HepG2 (cell line): ENCODE results near the gene TMOD3. TPM values are rescaled to one million over a fixed set of nuclear protein-coding genes. Genes with fewer than 3 reads are reported as not detected.

Source experiments
- CCAR2 ChIP-seq: fragments of 200-400 bp; formaldehyde crosslinking; optimal IDR thresholded peaks from 2 replicates; pipeline ENCODE3; 2018; ENCODE audit warnings: low read depth, mild to moderate bottlenecking, low read length, moderate library complexity
- CENPT ChIP-seq: sonication (generic); formaldehyde crosslinking; IDR thresholded peaks from 2 replicates; pipeline ENCODE4 v1.8.0; 2022; ENCODE audit warnings: low read depth, mild to moderate bottlenecking, moderate library complexity, missing genetic modification reagents
- CHCHD3 ChIP-seq: sonication (generic); formaldehyde crosslinking; IDR thresholded peaks from 2 replicates; pipeline ENCODE4 v1.8.0; 2022; ENCODE audit warnings: mild to moderate bottlenecking, missing genetic modification reagents, moderate library complexity
- ETV5 ChIP-seq: IDR thresholded peaks from 2 replicates; pipeline ENCODE4 v1.6.1; 2018; ENCODE audit warnings: missing biosample characterization, missing genetic modification reagents, inconsistent platforms, borderline replicate concordance
- SNRNP70 ChIP-seq: fragments of 200-400 bp; formaldehyde crosslinking; IDR thresholded peaks from 2 replicates; pipeline ENCODE4 v1.6.1; 2017; ENCODE audit warnings: mild to moderate bottlenecking, low read depth, low read length, moderate library complexity
- SRSF4 ChIP-seq: fragments of 200-400 bp; formaldehyde crosslinking; IDR thresholded peaks from one replicate; pipeline ENCODE4 v1.6.1; 2018; ENCODE audit warnings: mild to moderate bottlenecking, low read depth, low read length, moderate library complexity; ENCODE audit not compliant: poor library complexity, severe bottlenecking
- TP53 ChIP-seq: sonication (generic); formaldehyde crosslinking; conservative IDR thresholded peaks from 2 replicates; pipeline ENCODE4 v1.4.0; 2020; ENCODE audit warnings: missing genetic modification reagents
- ZNF143 ChIP-seq: sonication (generic); formaldehyde crosslinking; IDR thresholded peaks from 2 replicates; pipeline ENCODE4 v1.4.0; 2020; ENCODE audit warnings: missing genetic modification reagents
- ZNF761 ChIP-seq: sonication (generic); formaldehyde crosslinking; conservative IDR thresholded peaks from 2 replicates; pipeline ENCODE4 v1.4.0; 2020; ENCODE audit warnings: mild to moderate bottlenecking, missing genetic modification reagents
- ZSCAN29 ChIP-seq: sonication (generic); formaldehyde crosslinking; conservative IDR thresholded peaks from 2 replicates; pipeline ENCODE4 v1.4.0; 2020; ENCODE audit warnings: mild to moderate bottlenecking, missing genetic modification reagents
- polyA plus RNA-seq, 8 experiments: library from polyadenylated mRNA; depleted of rRNA in 3 of 8; stranded (reverse) in 7 of 8; unstranded in 1 of 8; fragments of >200 nt; fragmentation: Illumina TruSeq in 4 of 8; extraction: Trizol in 4 of 8; gene quantifications; 2 replicates each; pipeline versions ENCODE4 v1.2.1 to v1.2.3, GENCODE V29; 2011 to 2016; ENCODE audit warnings: low read depth in 4 of 8, missing spikeins in 1 of 8, mixed read lengths in 1 of 8; ENCODE audit not compliant: insufficient read depth in 1 of 8
- total RNA-seq, 5 experiments: library from RNA; depleted of rRNA; stranded (reverse); fragments of >200 nt; fragmentation: Illumina TruSeq; extraction: Trizol; gene quantifications; 2 replicates each; pipeline ENCODE4 v1.2.3, GENCODE V29; 2016; ENCODE audit warnings: low read depth in 1 of 5
- TF ChIP-seq, protein P1 (sequence below): sonication (generic); formaldehyde crosslinking; IDR thresholded peaks from 2 replicates; pipeline ENCODE4 v1.5.1; 2020; ENCODE audit warnings: mild to moderate bottlenecking, missing genetic modification reagents
- TF ChIP-seq, protein P2 (sequence below): sonication (generic); formaldehyde crosslinking; IDR thresholded peaks from 2 replicates; pipeline ENCODE4 v1.5.1; 2020; ENCODE audit warnings: mild to moderate bottlenecking, missing genetic modification reagents, borderline replicate concordance
- TF ChIP-seq, protein P3 (sequence below): sonication (generic); formaldehyde crosslinking; IDR thresholded peaks from 2 replicates; pipeline ENCODE4 v1.4.0; 2020; ENCODE audit warnings: low read depth, mild to moderate bottlenecking, missing genetic modification reagents
- TF ChIP-seq, protein P4 (sequence below): sonication (generic); formaldehyde crosslinking; IDR thresholded peaks from 2 replicates; pipeline ENCODE4 v1.8.0; 2022; ENCODE audit warnings: missing genetic modification reagents, mild to moderate bottlenecking, moderate library complexity, borderline replicate concordance
- TF ChIP-seq, protein P5 (sequence below): sonication (generic); formaldehyde crosslinking; IDR thresholded peaks from 2 replicates; pipeline ENCODE4 v1.4.0; 2020; ENCODE audit warnings: missing genetic modification reagents

Gene TMOD3
- total and polyA plus RNA-seq, 2 of the 13 experiments (the other 11 are each of a cell fraction or from before 2014, with no cell fraction given), result 5.1 to 23.2 TPM

DNA sequence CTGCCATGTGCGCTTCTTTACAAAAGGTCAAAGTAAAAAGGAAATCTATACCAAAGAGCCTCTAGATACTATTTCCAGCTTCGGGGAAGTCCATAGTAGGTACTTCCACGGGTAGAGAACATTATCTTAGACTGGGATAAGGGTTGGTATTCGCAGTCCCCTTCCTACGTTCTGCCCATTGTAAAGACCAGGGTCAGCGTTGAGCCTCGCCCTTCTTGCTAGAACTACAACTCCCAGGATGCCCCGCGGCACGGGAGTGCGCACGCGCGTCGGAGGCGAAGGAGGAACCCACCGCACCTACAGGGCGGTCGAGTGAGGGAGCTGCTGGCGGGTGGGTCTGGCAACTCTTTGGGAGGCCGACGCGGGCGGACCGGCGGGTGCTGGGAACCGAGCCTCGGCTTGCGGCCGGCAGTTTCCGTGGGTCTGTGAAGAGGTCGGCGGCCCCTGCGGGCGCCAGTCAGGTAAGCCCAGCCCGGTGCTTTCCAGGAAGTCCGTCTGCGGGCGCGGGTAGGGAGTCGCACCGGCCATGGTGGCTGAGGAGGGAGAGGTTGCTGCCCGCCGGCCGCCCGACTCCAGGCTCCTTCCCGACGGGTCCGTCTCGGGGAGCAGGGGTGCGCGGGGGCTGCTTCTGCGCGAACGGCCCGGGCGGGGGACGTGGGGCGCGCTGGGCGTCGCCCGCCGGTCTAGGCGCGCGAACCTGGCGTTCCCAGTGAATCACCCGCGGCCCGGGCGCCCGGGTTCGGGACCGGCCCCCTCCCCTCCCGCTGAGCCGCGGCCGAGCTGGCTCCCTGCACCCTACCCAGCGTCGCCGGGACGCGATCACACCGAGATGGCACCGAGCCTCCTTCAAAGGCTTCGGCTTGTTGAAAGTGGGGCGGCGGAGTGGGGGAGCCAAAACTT is at the start of gene TMOD3 (continued):
- TF ChIP-seq ETV5 (peak; percentile 41; the same call in 1 of the 2 replicates), ZNF143 (CRISPR knock-in tag) (peak; percentile 96), CHCHD3 (CRISPR knock-in tag) (no peak), ZNF761 (CRISPR knock-in tag) (no peak; the same call in 1 of the 2 replicates), SRSF4 (no peak), CCAR2 (no peak), SNRNP70 (no peak), TP53 (no peak), ZSCAN29 (CRISPR knock-in tag) (no peak), CENPT (no peak)
- TF ChIP-seq, protein P1, sequence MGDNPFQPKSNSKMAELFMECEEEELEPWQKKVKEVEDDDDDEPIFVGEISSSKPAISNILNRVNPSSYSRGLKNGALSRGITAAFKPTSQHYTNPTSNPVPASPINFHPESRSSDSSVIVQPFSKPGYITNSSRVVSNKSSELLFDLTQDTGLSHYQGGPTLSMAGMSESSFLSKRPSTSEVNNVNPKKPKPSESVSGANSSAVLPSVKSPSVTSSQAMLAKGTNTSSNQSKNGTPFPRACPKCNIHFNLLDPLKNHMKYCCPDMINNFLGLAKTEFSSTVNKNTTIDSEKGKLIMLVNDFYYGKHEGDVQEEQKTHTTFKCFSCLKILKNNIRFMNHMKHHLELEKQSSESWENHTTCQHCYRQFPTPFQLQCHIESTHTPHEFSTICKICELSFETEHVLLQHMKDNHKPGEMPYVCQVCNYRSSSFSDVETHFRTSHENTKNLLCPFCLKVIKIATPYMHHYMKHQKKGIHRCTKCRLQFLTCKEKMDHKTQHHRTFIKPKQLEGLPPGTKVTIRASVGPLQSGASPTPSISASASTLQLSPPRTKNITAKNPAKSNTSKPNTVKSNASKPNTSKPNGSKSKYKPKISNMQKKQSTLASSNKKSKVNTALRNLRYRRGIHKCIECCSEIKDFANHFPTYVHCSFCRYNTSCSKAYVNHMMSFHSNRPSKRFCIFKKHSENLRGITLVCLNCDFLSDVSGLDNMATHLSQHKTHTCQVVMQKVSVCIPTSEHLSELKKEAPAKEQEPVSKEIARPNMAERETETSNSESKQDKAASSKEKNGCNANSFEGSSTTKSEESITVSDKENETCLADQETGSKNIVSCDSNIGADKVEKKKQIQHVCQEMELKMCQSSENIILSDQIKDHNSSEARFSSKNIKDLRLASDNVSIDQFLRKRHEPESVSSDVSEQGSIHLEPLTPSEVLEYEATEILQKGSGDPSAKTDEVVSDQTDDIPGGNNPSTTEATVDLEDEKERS (CRISPR knock-in tag), result no peak
- TF ChIP-seq, protein P2, sequence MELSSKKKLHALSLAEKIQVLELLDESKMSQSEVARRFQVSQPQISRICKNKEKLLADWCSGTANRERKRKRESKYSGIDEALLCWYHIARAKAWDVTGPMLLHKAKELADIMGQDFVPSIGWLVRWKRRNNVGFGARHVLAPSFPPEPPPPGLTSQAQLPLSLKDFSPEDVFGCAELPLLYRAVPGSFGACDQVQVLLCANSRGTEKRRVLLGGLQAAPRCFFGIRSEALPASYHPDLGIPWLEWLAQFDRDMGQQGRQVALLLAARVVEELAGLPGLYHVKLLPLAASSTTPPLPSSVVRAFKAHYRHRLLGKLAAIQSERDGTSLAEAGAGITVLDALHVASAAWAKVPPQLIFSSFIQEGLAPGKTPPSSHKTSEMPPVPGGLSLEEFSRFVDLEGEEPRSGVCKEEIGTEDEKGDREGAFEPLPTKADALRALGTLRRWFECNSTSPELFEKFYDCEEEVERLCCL (CRISPR knock-in tag), result no peak
- TF ChIP-seq, protein P3, sequence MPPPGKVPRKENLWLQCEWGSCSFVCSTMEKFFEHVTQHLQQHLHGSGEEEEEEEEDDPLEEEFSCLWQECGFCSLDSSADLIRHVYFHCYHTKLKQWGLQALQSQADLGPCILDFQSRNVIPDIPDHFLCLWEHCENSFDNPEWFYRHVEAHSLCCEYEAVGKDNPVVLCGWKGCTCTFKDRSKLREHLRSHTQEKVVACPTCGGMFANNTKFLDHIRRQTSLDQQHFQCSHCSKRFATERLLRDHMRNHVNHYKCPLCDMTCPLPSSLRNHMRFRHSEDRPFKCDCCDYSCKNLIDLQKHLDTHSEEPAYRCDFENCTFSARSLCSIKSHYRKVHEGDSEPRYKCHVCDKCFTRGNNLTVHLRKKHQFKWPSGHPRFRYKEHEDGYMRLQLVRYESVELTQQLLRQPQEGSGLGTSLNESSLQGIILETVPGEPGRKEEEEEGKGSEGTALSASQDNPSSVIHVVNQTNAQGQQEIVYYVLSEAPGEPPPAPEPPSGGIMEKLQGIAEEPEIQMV (CRISPR knock-in tag), result no peak
- TF ChIP-seq, protein P4, sequence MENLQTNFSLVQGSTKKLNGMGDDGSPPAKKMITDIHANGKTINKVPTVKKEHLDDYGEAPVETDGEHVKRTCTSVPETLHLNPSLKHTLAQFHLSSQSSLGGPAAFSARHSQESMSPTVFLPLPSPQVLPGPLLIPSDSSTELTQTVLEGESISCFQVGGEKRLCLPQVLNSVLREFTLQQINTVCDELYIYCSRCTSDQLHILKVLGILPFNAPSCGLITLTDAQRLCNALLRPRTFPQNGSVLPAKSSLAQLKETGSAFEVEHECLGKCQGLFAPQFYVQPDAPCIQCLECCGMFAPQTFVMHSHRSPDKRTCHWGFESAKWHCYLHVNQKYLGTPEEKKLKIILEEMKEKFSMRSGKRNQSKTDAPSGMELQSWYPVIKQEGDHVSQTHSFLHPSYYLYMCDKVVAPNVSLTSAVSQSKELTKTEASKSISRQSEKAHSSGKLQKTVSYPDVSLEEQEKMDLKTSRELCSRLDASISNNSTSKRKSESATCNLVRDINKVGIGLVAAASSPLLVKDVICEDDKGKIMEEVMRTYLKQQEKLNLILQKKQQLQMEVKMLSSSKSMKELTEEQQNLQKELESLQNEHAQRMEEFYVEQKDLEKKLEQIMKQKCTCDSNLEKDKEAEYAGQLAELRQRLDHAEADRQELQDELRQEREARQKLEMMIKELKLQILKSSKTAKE (CRISPR knock-in tag), result no peak
- TF ChIP-seq, protein P5, sequence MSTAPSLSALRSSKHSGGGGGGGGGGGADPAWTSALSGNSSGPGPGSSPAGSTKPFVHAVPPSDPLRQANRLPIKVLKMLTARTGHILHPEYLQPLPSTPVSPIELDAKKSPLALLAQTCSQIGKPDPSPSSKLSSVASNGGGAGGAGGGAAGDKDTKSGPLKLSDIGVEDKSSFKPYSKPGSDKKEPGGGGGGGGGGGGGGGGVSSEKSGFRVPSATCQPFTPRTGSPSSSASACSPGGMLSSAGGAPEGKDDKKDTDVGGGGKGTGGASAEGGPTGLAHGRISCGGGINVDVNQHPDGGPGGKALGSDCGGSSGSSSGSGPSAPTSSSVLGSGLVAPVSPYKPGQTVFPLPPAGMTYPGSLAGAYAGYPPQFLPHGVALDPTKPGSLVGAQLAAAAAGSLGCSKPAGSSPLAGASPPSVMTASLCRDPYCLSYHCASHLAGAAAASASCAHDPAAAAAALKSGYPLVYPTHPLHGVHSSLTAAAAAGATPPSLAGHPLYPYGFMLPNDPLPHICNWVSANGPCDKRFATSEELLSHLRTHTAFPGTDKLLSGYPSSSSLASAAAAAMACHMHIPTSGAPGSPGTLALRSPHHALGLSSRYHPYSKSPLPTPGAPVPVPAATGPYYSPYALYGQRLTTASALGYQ (CRISPR knock-in tag), result no peak
